ENCODE results near the gene WDR64. TPM values are rescaled to one million over a fixed set of nuclear protein-coding genes. Genes with fewer than 3 reads are reported as not detected.

WDR64 gene
- total RNA-seq, 4 donors from 2014 or later = not detected

DNA sequence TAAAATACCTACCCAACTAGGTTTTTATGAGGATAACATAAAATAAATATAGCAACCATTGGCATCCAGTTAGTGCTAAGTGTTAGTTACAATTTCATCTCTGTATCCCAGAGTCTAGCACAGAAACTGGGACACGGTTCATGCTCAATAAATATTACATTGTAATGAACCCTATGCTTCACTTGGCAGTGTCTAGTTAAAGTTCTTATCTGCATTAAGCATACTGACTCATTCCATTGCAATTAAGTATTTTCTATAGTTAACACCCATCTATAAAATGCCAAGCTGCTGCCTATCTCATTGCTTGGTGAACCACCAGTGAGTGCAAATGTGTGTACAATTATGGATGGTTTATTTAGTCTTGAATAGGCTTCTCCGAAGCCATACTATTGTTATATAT is 27.1 kb upstream of the WDR64 start:
- H3K27me3 ChIP-seq = no peaks in the 10 kb centered on the region
- no peaks in the 10 kb centered on the region for H3K9me3 ChIP-seq
- WGBS = 59% methylated on average over 2 of the region's 2 CpGs

DNA sequence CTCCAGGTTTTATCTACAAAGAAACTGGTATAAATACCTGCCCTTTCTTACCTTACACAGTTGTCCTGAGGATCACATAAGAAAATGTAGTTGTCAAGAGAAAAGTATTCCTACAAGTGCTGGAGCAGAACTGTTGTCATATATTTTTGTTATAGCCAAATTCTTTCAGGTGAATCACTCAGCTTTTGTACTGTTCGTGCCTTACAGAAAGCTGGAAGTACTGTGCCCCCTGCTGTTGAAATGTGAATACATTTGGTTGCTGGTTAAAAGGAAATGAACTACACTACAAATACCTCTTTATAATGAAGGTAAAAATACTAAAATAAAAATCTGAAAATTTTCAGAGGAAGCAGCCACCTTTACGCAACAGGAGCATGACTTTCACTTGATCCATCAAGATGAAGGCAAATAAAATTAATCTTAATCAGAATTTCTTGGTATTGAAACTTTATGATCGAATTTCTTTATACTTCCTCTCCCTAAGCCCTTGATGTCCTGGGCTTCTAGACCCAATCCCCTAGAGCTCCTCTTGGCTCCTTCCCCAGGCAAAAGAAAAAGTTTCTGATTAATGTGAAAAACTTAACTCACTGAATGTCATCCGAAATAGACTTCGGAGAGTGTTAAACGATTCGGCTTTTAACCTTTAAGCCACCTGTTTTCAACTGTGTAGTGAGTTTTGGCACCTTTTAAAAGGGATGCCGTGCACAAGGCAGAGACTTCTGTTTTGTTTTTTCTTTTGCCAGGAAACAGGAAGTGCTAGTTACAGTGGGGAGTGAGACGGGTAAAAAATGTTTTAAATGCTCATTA is 24.4 kb upstream of the WDR64 start:
- peaks cover 14% of the 10 kb centered on the region for H3K4me1 ChIP-seq
- no peak for DNase-seq (ENCODE audit: low spot score in 2 of 2)
- no peak for TF ChIP-seq EP300 (IDR thresholded peaks at IDR 0.05)
- no peak for TF ChIP-seq POLR2A (IDR thresholded peaks at IDR 0.05)
- TF ChIP-seq, protein P1, sequence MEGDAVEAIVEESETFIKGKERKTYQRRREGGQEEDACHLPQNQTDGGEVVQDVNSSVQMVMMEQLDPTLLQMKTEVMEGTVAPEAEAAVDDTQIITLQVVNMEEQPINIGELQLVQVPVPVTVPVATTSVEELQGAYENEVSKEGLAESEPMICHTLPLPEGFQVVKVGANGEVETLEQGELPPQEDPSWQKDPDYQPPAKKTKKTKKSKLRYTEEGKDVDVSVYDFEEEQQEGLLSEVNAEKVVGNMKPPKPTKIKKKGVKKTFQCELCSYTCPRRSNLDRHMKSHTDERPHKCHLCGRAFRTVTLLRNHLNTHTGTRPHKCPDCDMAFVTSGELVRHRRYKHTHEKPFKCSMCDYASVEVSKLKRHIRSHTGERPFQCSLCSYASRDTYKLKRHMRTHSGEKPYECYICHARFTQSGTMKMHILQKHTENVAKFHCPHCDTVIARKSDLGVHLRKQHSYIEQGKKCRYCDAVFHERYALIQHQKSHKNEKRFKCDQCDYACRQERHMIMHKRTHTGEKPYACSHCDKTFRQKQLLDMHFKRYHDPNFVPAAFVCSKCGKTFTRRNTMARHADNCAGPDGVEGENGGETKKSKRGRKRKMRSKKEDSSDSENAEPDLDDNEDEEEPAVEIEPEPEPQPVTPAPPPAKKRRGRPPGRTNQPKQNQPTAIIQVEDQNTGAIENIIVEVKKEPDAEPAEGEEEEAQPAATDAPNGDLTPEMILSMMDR (IDR thresholded peaks at IDR 0.05) = peak in 1 of 2 donors; percentile 25
- no peaks in the 10 kb centered on the region for H3K36me3 ChIP-seq
- 50% methylated on average over 9 of the region's 9 CpGs for WGBS
- H3K4me3 ChIP-seq = no peak overlapping the region
- no peak overlapping the region for H3K27ac ChIP-seq
- H3K9me3 ChIP-seq = no peaks in the 10 kb centered on the region
- no peaks in the 10 kb centered on the region for H3K27me3 ChIP-seq

More for the DNA sequence above, 27.1 kb upstream of the WDR64 start:
- TF ChIP-seq EP300 (IDR thresholded peaks at IDR 0.05) (no peak), POLR2AphosphoS5 (IDR thresholded peaks at IDR 0.05) (no peak), POLR2A (IDR thresholded peaks at IDR 0.05) (no peak)
- TF ChIP-seq, protein P1 (IDR thresholded peaks at IDR 0.05) = no peak
- H3K4me1 ChIP-seq = peaks cover 16% of the 10 kb centered on the region
- no peak overlapping the region for H3K27ac ChIP-seq
- no peaks in the 10 kb centered on the region for H3K36me3 ChIP-seq
- DNase-seq (ENCODE audit: low spot score in 2 of 2) = no peak
- no peak overlapping the region for H3K4me3 ChIP-seq

DNA sequence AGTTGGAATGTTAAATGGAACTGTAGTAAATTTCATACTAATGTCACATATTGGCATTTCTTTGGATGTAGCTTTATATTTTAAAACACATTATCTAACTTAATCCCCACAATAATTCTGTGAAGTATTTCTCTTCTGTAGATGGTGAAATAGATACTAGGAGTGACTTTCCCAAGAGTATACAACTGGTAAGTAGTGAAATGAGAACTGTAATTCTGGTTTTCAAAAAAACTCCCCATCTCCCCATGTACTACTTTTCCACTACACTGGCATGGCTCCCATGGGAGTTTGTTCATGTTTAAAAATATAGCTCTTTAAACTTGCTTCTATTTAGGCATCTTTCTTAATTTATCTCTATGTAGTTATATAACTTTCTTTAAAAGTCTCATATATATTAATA is 22.1 kb upstream of the WDR64 start:
- no peak overlapping the region for H3K4me3 ChIP-seq
- H3K9me3 ChIP-seq = no peaks in the 10 kb centered on the region
- no peak for DNase-seq (ENCODE audit: low spot score in 2 of 2)
- H3K27ac ChIP-seq = no peak overlapping the region
- TF ChIP-seq, protein P1 (IDR thresholded peaks at IDR 0.05) = no peak
- TF ChIP-seq POLR2A (IDR thresholded peaks at IDR 0.05) (no peak), EP300 (IDR thresholded peaks at IDR 0.05) (no peak), POLR2AphosphoS5 (IDR thresholded peaks at IDR 0.05) (no peak)
- H3K27me3 ChIP-seq = no peaks in the 10 kb centered on the region
- H3K4me1 ChIP-seq = peaks cover 10% of the 10 kb centered on the region
- H3K36me3 ChIP-seq = no peaks in the 10 kb centered on the region

DNA sequence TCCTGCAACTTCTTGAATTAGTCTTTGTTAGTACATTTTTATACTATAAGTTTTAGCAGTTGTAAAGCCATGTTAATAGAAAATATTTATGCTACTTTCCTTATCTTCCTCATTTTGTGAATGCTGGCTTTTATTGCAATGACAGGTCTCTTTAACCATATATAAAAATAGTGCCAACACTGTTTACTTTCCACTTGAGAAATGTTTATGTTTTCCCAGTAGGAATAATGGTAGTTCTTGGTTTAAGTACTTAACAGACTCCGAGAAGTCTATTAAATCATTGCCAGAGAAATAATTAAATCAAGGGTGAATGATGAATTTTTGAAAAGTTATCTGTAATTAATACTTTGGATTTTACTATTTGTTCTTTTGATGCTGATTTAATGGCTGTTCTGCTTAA is 21.6 kb upstream of the WDR64 start:
- Histone ChIP-seq H3K4me1 (peaks cover 6% of the 10 kb centered on the region), H3K4me3 (no peak overlapping the region), H3K9me3 (no peaks in the 10 kb centered on the region), H3K27ac (no peak overlapping the region), H3K36me3 (no peaks in the 10 kb centered on the region), H3K27me3 (no peaks in the 10 kb centered on the region)
- DNase-seq (ENCODE audit: low spot score in 2 of 2) = no peak
- 80% methylated on average over 1 of the region's 1 CpG for WGBS
- TF ChIP-seq POLR2AphosphoS5 (IDR thresholded peaks at IDR 0.05) = no peak
- no peak for TF ChIP-seq POLR2A (IDR thresholded peaks at IDR 0.05)
- TF ChIP-seq, protein P1 (IDR thresholded peaks at IDR 0.05) = no peak
- TF ChIP-seq EP300 (IDR thresholded peaks at IDR 0.05) = no peak

DNA sequence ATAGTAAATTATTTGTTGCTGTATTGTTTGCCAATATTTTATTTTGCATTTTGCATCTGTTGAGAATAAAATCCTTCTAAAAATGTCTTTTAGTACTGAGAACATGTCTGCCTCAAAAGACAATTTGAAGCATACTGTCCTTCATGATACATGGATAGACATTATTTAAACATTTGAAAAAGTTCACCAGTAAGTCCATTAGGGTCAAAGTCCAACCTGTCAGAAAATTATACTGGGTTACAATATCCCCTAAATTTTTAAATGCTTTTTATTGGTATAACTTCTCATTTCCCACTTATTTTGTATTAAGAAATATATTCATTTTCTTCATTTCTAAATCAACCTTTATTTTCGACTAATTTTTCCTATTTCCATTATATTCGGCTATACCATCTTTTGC is 21.2 kb upstream of the WDR64 start:
- Histone ChIP-seq H3K27me3 (no peaks in the 10 kb centered on the region), H3K27ac (no peak overlapping the region), H3K9me3 (no peaks in the 10 kb centered on the region), H3K4me3 (no peak overlapping the region), H3K4me1 (peaks cover 5% of the 10 kb centered on the region), H3K36me3 (no peaks in the 10 kb centered on the region)
- DNase-seq (ENCODE audit: low spot score in 2 of 2) = no peak
- TF ChIP-seq EP300 (IDR thresholded peaks at IDR 0.05) (no peak), POLR2AphosphoS5 (IDR thresholded peaks at IDR 0.05) (no peak), POLR2A (IDR thresholded peaks at IDR 0.05) (no peak)
- TF ChIP-seq, protein P1 (IDR thresholded peaks at IDR 0.05) = no peak
- WGBS = 96% methylated on average over 2 of the region's 2 CpGs
